ENCODE results near the gene OR5B17.
"Not testable (repeated sequence)": the region's sequence is repeated elsewhere in the genome, so short reads cannot be mapped to it uniquely, and the experiment has no call there.

The OR5B17 gene

DNA sequence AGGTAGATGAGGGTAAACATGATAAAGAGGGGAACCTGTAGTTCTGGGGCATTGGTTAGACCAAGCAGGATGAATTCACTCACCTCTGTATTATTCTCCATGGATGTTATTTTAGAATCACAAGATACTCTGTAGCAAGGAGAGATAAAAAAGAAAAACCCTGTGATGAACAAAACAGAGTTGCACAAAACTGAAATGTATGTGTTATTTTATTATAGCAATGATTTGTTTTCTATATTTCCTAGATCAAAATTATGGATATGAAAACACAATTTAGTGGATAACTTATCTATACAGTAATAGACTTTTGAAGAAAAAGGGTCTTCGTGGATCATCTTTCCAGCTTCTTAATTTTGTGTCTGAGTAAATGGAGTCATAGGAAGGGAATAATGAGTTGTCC lies at the start of gene OR5B17:
OR5B17 (minus strand) TSS at position 101 of the 400 bp plus-strand sequence; CDS start at position 101, 0 bp downstream.
- no peak for DNase-seq (ENCODE audit: low read depth)

DNA sequence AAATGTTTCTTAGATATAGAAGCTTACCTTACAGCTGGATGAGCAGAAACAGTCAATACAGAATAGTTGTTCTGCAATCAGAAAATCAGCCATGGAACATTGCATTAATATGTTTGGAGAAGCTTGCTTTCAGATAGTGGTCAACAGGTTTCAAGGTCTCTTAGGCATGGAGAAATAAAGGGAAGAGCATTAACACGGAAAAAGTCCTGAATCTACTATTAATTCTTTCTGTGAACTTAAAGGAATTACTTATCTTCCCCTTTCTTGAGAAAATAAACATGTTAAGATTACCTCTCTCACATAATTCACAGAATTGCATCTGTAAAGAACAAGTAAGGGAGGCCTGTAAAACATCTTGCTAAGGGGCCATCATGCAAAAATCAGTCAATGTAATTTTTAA lies 47.9 kb upstream of the OR5B17 start, which contains the start of gene OR5B3:
OR5B3 (minus strand) TSS at position 101 of the 400 bp plus-strand sequence. CDS start 3,465 bp downstream, outside the sequence.
- DNase-seq (ENCODE audit: low read depth) = no peak

DNA sequence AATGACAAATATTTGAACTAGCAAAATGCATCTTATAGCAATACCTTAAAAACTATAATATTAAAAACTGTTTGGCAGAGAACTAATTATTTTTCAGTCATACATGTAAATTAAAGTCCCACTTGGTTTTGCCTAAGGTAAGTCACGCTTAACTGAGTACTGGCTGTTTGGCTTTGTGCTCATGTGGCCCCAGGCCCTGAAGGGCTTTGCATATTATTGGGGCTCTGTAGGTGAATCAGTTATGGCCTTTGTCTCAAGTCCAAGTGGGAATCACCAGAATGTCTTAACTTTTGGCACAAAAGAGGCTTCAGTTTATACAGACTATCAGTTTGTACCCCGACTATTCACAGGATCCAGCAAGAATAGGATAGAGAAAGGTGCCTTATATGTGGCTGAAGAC lies 40.8 kb upstream of the OR5B17 start:
- not testable (repeated sequence) for DNase-seq (ENCODE audit: low read depth)

- no peak for DNase-seq (ENCODE audit: low read depth)
Observed at GRCh38 chr11:58395581-58395980, 36.7 kb upstream of the OR5B17 start.

DNA sequence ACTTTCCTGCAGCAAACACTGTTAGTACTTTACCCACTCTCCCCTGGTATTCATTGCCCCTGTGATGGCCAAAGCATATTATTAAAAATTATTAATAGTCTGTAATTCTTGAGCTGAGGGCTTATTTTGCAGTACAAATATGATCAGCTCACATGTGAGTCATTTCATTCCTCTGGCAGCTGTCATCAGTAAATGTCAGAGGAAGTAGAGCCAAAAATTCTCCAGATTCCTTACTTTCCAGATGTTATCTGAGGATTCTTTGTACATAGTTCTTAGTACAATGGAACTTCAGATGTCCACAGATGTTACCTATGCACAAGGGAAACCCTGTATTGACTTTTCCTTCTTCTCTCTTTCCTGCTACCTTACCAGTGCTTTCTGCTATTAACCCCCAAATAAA lies 35.3 kb upstream of the OR5B17 start:
- DNase-seq (ENCODE audit: low read depth) = no peak

DNA sequence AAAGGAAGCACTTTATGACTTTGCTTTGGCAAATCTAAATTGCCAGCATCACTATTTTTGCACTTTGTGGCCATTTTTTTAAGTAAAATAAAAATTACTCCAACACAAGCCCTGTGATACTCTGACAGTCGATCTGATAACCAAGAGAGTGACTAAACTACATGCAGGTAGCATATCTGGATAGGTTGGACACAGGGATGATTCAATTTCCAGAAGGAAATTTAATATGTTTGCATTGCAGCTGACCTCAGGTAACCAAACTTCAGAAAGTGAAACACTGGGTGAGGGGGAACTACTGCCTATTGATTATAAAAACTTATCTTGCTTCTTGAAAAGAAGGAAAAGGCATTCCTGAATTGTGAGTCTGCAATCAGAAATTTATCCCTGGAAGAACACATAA lies 33.9 kb upstream of the OR5B17 start:
- no peak for DNase-seq (ENCODE audit: low read depth)

DNA sequence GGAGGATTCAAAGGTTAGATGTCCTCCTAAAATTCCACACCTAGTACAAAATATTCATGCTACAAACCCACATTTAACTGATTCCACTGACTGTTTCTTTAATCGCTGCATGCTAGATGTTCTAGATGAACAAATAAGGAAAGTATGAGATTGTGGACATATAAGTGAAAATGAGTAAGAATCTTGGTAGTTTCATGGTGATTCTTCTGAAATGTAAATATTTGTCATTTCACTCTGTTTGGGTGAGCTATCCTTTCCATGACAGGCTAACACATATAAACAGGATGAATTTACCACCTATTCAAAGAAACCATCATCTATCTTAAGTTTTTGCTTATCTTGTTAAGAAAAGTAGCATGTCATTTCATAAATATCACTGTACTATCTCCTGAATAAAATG lies 33.0 kb upstream of the OR5B17 start:
- DNase-seq (ENCODE audit: low read depth) = no peak

GRCh38 chr11:58390551-58391063 lies 31.7 kb upstream of the OR5B17 start:
- DNase-seq (ENCODE audit: low read depth) = no peak

GRCh38 chr11:58354727-58355126 lies 4.1 kb downstream of the OR5B17 start:
- no peak for DNase-seq (ENCODE audit: low read depth)

- DNase-seq (ENCODE audit: low read depth) = no peak
Observed at GRCh38 chr11:58345204-58345603, 13.7 kb downstream of the OR5B17 start.

DNA sequence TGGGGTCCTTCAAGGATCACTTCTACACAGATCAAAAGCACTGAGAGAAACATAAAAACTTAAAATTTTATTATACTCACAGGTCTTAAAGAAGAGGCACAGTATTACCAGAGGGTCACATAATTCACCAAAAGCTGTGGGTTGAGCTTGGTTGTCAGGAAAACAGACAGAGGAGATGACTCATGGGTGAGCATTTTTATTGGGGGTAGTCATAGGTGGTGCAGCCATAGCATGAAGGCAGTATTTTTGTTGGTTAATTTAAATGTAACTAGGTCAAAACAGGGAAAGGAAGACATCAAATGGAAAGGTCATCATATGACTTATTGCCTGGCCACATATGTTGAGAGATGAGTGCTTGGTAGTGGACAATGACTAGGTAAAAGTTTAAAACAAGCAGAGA lies 24.2 kb downstream of the OR5B17 start:
- no peak for DNase-seq (ENCODE audit: low read depth)

DNA sequence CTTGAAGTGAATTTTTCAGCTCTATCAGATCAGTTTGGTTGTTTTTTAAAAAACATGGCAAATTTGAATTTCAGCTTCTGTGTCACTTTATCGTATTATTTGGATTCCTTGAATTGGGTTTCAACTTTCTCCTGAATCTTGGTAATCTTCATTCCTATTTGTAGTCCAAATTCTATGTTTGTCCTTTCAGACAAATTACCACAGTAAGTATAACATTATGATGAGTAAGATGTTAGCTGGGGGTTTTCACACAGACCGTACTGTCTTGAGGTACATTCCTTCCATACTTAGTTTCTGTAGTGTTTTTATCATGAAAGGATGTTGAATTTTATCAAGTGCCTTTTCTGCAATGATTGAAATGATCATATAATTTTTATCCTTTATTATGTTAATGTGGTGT lies 28.0 kb downstream of the OR5B17 start:
- DNase-seq (ENCODE audit: low read depth) = no peak

GRCh38 chr11:58318532-58318931 lies 40.3 kb downstream of the OR5B17 start:
- DNase-seq (ENCODE audit: low read depth) = no peak

GRCh38 chr11:58316142-58316541 lies 42.7 kb downstream of the OR5B17 start:
- no peak for DNase-seq (ENCODE audit: low read depth)

All from stimulated activated CD8-positive, alpha-beta memory T cell treated with anti-CD3 and anti-CD28 coated beads, Interleukin-7, amount 100 ng/mL, for 24 hours (primary cell).